Peyer's patch (tissue), 4 donors: ENCODE data around the gene PRDM15.

Experiments used
- CTCF ChIP-seq, 6 experiments: fragments of 450-650 bp in 4 of 6; fragments of 200-600 bp in 2 of 6; sonication (generic) in 1 of 6; IDR thresholded peaks; one replicate each; pipeline ENCODE4 v1.5.1; 2017 to 2019; ENCODE audit warnings: antibody characterized with exemption in 6 of 6, mild to moderate bottlenecking in 3 of 6, moderate library complexity in 1 of 6
- POLR2A ChIP-seq, 2 donors: fragments of 450-650 bp; IDR thresholded peaks; one replicate each; pipeline ENCODE4 v1.5.1; 2017; ENCODE audit warnings: antibody characterized with exemption in 2 of 2, mild to moderate bottlenecking in 2 of 2, moderate library complexity in 2 of 2

GRCh38 chr21:41873426-41873825 is 5.7 kb downstream of the PRDM15 start:
- TF ChIP-seq CTCF (IDR thresholded peaks at IDR 0.05) (no peak), POLR2A (IDR thresholded peaks at IDR 0.05) (no peak)
